A204.1 (cell line): ENCODE data around the gene BBLN.
A peak's percentile ranks its signal among the peaks of the same experiment; 100 is the strongest.
"Not testable (repeated sequence)": the region's sequence is repeated elsewhere in the genome, so short reads cannot be mapped to it uniquely, and the experiment has no call there.

ENCODE experiments used
- FAIRE-seq: peaks from 2 replicates; lab custom pipeline; 2012; peaks lifted over from hg19 to GRCh38; lab: Jason Lieb, UNC

BBLN gene

GRCh38 chr9:128159784-128160602, at the start of gene BBLN:
Gene BBLN, plus strand, starts transcription at chr9:128160265. Its CDS starts 143 bp downstream, at chr9:128160408.
- FAIRE-seq = no peak

- FAIRE-seq = not testable (repeated sequence)
Observed at GRCh38 chr9:128111726-128112125, 48.3 kb upstream of the BBLN start.

- no peak for FAIRE-seq
Observed at GRCh38 chr9:128113526-128114325, 46.3 kb upstream of the BBLN start.

GRCh38 chr9:128114326-128115186, 45.5 kb upstream of the BBLN start:
- FAIRE-seq = no peak

- FAIRE-seq = no peak
Observed at GRCh38 chr9:128115187-128116103, 44.6 kb upstream of the BBLN start.

GRCh38 chr9:128116104-128117083, 43.7 kb upstream of the BBLN start:
- no peak for FAIRE-seq

GRCh38 chr9:128117613-128118471, 42.2 kb upstream of the BBLN start:
- peak; percentile 85 for FAIRE-seq

- no peak for FAIRE-seq
Observed at GRCh38 chr9:128118472-128118857, 41.6 kb upstream of the BBLN start.

GRCh38 chr9:128118971-128119665, 40.9 kb upstream of the BBLN start:
- FAIRE-seq = no peak

- FAIRE-seq = no peak
Observed at GRCh38 chr9:128120061-128120740, 39.9 kb upstream of the BBLN start.

GRCh38 chr9:128120741-128121465, 39.2 kb upstream of the BBLN start:
- no peak for FAIRE-seq

GRCh38 chr9:128121466-128121810, 38.6 kb upstream of the BBLN start:
- FAIRE-seq = no peak

- FAIRE-seq = no peak
Observed at GRCh38 chr9:128121924-128122808, 37.9 kb upstream of the BBLN start.

GRCh38 chr9:128122809-128123175, 37.3 kb upstream of the BBLN start:
- no peak for FAIRE-seq

- FAIRE-seq = no peak
Observed at GRCh38 chr9:128123451-128124080, 36.5 kb upstream of the BBLN start.

GRCh38 chr9:128124451-128124850, 35.6 kb upstream of the BBLN start:
- FAIRE-seq = no peak
